ENCODE data around the gene GUSB. TPM values are rescaled to one million over a fixed set of nuclear protein-coding genes. Genes with fewer than 3 reads are reported as not detected.

GUSB gene
- total and polyA plus RNA-seq, 4 donors = 30.3 to 55.5 (median 44.9) TPM

- Histone ChIP-seq H3K36me3 (ENCODE audit: control insufficient read depth in 1 of 2, insufficient read depth in 2 of 2, low read length in 1 of 2) (no peaks in the 10 kb centered on the region), H3K27me3 (ENCODE audit: control insufficient read depth in 1 of 2, insufficient read depth in 2 of 2, low read length in 1 of 2) (no peaks in the 10 kb centered on the region), H3K4me3 (ENCODE audit: low read length in 2 of 2) (no peak overlapping the region), H3K27ac (ENCODE audit: low read depth in 1 of 2, low read length in 2 of 2) (no peak overlapping the region), H3K9me3 (ENCODE audit: control insufficient read depth, low read length) (no peaks in the 10 kb centered on the region), H3K4me1 (ENCODE audit: control insufficient read depth in 1 of 2, insufficient read depth in 2 of 2, low read length in 2 of 2) (peaks cover 0 to 4% of the 10 kb centered on the region in 2 donors)
- no peak for DNase-seq
- intact Hi-C loops (cut with DNase I) = no loop called here
- 56 to 62% methylated on average over 6 of the region's 6 CpGs for WGBS, 2 donors
- ATAC-seq (ENCODE audit: low FRiP score) = no peak
These were observed 54.2 kb downstream of the GUSB start for GRCh38 chr7:65927489-65928448.

GRCh38 chr7:65926588-65926987 lies 55.4 kb downstream of the GUSB start:
- H3K9me3 ChIP-seq (ENCODE audit: control insufficient read depth, low read length) = no peaks in the 10 kb centered on the region
- no peaks in the 10 kb centered on the region for H3K27me3 ChIP-seq (ENCODE audit: control insufficient read depth in 1 of 2, insufficient read depth in 2 of 2, low read length in 1 of 2)
- ATAC-seq (ENCODE audit: low FRiP score) = no peak
- peaks cover 0 to 4% of the 10 kb centered on the region in 2 donors for H3K4me1 ChIP-seq (ENCODE audit: control insufficient read depth in 1 of 2, insufficient read depth in 2 of 2, low read length in 2 of 2)
- intact Hi-C loops (cut with DNase I) = no loop called here
- no peak for DNase-seq
- no peak overlapping the region for H3K4me3 ChIP-seq (ENCODE audit: low read length in 2 of 2)
- H3K27ac ChIP-seq (ENCODE audit: low read depth in 1 of 2, low read length in 2 of 2) = no peak overlapping the region
- no peaks in the 10 kb centered on the region for H3K36me3 ChIP-seq (ENCODE audit: control insufficient read depth in 1 of 2, insufficient read depth in 2 of 2, low read length in 1 of 2)

- Histone ChIP-seq H3K9me3 (ENCODE audit: control insufficient read depth, low read length) (no peaks in the 10 kb centered on the region), H3K27me3 (ENCODE audit: control insufficient read depth in 1 of 2, insufficient read depth in 2 of 2, low read length in 1 of 2) (no peaks in the 10 kb centered on the region), H3K36me3 (ENCODE audit: control insufficient read depth in 1 of 2, insufficient read depth in 2 of 2, low read length in 1 of 2) (no peaks in the 10 kb centered on the region), H3K27ac (ENCODE audit: low read depth in 1 of 2, low read length in 2 of 2) (no peak overlapping the region), H3K4me1 (ENCODE audit: control insufficient read depth in 1 of 2, insufficient read depth in 2 of 2, low read length in 2 of 2) (peaks cover 0 to 4% of the 10 kb centered on the region in 2 donors), H3K4me3 (ENCODE audit: low read length in 2 of 2) (no peak overlapping the region)
- intact Hi-C loops (cut with DNase I) = no loop called here
- no peak for ATAC-seq (ENCODE audit: low FRiP score)
- DNase-seq = no peak
- WGBS, 2 donors = 68 to 75% methylated on average over 3 of the region's 3 CpGs
These were observed 57.0 kb downstream of the GUSB start for GRCh38 chr7:65925040-65925439.

- DNase-seq (no peak), ATAC-seq (ENCODE audit: low FRiP score) (no peak)
- H3K27me3 ChIP-seq (ENCODE audit: control insufficient read depth in 1 of 2, insufficient read depth in 2 of 2, low read length in 1 of 2) = no peaks in the 10 kb centered on the region
- peaks cover 0 to 4% of the 10 kb centered on the region in 2 donors for H3K4me1 ChIP-seq (ENCODE audit: control insufficient read depth in 1 of 2, insufficient read depth in 2 of 2, low read length in 2 of 2)
- H3K9me3 ChIP-seq (ENCODE audit: control insufficient read depth, low read length) = no peaks in the 10 kb centered on the region
- WGBS, 2 donors = 10% methylated on average over 4 of the region's 4 CpGs
- peaks cover 0 to 2% of the 10 kb centered on the region in 2 donors for H3K36me3 ChIP-seq (ENCODE audit: control insufficient read depth in 1 of 2, insufficient read depth in 2 of 2, low read length in 1 of 2)
- intact Hi-C loops (cut with DNase I) = no loop called here
- H3K4me3 ChIP-seq (ENCODE audit: low read length in 2 of 2) = no peak overlapping the region
- no peak overlapping the region for H3K27ac ChIP-seq (ENCODE audit: low read depth in 1 of 2, low read length in 2 of 2)
These were observed 57.8 kb downstream of the GUSB start for GRCh38 chr7:65924193-65924592.

- intact Hi-C loops (cut with DNase I) = no loop called here
- ATAC-seq (ENCODE audit: low FRiP score) (no peak), DNase-seq (no peak)
- Histone ChIP-seq H3K27ac (ENCODE audit: low read depth in 1 of 2, low read length in 2 of 2) (no peak overlapping the region), H3K4me1 (ENCODE audit: control insufficient read depth in 1 of 2, insufficient read depth in 2 of 2, low read length in 2 of 2) (peaks cover 0 to 4% of the 10 kb centered on the region in 2 donors), H3K9me3 (ENCODE audit: control insufficient read depth, low read length) (no peaks in the 10 kb centered on the region), H3K4me3 (ENCODE audit: low read length in 2 of 2) (no peak overlapping the region), H3K36me3 (ENCODE audit: control insufficient read depth in 1 of 2, insufficient read depth in 2 of 2, low read length in 1 of 2) (peaks cover 0 to 2% of the 10 kb centered on the region in 2 donors), H3K27me3 (ENCODE audit: control insufficient read depth in 1 of 2, insufficient read depth in 2 of 2, low read length in 1 of 2) (no peaks in the 10 kb centered on the region)
- WGBS, 2 donors = 87 to 90% methylated on average over 4 of the region's 4 CpGs
These were observed 58.7 kb downstream of the GUSB start for GRCh38 chr7:65923316-65923715.

- no peak overlapping the region for H3K27ac ChIP-seq (ENCODE audit: low read depth in 1 of 2, low read length in 2 of 2)
- peaks cover 0 to 2% of the 10 kb centered on the region in 2 donors for H3K36me3 ChIP-seq (ENCODE audit: control insufficient read depth in 1 of 2, insufficient read depth in 2 of 2, low read length in 1 of 2)
- H3K27me3 ChIP-seq (ENCODE audit: control insufficient read depth in 1 of 2, insufficient read depth in 2 of 2, low read length in 1 of 2) = no peaks in the 10 kb centered on the region
- peaks cover 0 to 4% of the 10 kb centered on the region in 2 donors for H3K4me1 ChIP-seq (ENCODE audit: control insufficient read depth in 1 of 2, insufficient read depth in 2 of 2, low read length in 2 of 2)
- intact Hi-C loops (cut with DNase I) = no loop called here
- ATAC-seq (ENCODE audit: low FRiP score) (no peak), DNase-seq (no peak)
- H3K9me3 ChIP-seq (ENCODE audit: control insufficient read depth, low read length) = no peaks in the 10 kb centered on the region
- H3K4me3 ChIP-seq (ENCODE audit: low read length in 2 of 2) = no peak overlapping the region
- WGBS, 2 donors = 96 to 97% methylated on average over 8 of the region's 8 CpGs
These were observed 65.9 kb downstream of the GUSB start for GRCh38 chr7:65915921-65916657.

GRCh38 chr7:65912237-65912636 lies 69.8 kb downstream of the GUSB start:
- ATAC-seq (ENCODE audit: low FRiP score) = no peak
- H3K9me3 ChIP-seq (ENCODE audit: control insufficient read depth, low read length) = no peaks in the 10 kb centered on the region
- no peak overlapping the region for H3K27ac ChIP-seq (ENCODE audit: low read depth in 1 of 2, low read length in 2 of 2)
- DNase-seq = no peak
- no peaks in the 10 kb centered on the region for H3K36me3 ChIP-seq (ENCODE audit: control insufficient read depth in 1 of 2, insufficient read depth in 2 of 2, low read length in 1 of 2)
- H3K4me1 ChIP-seq (ENCODE audit: control insufficient read depth in 1 of 2, insufficient read depth in 2 of 2, low read length in 2 of 2) = peaks cover 0 to 4% of the 10 kb centered on the region in 2 donors
- intact Hi-C loops (cut with DNase I) = no loop called here
- no peak overlapping the region for H3K4me3 ChIP-seq (ENCODE audit: low read length in 2 of 2)
- 92 to 94% methylated on average over 7 of the region's 7 CpGs for WGBS, 2 donors
- no peaks in the 10 kb centered on the region for H3K27me3 ChIP-seq (ENCODE audit: control insufficient read depth in 1 of 2, insufficient read depth in 2 of 2, low read length in 1 of 2)

Data from aorta (tissue), 5 donors.